HG03139 (cell line): ENCODE results near the gene NPB.

Experiments used
- ATAC-seq: cut with Tn5 transposase; IDR thresholded peaks from one replicate; pipeline ENCODE4 v1.9.1; 2021; ENCODE audit not compliant: unreplicated experiment

NPB gene

GRCh38 chr17:81898885-81899284 lies 3.2 kb upstream of the NPB start:
- ATAC-seq, result no peak

- no peak for ATAC-seq
Observed at GRCh38 chr17:81899514-81900166, 2.4 kb upstream of the NPB start.

- no peak for ATAC-seq
Observed at GRCh38 chr17:81900181-81900820, 1.7 kb upstream of the NPB start.

- no peak for ATAC-seq
Observed at GRCh38 chr17:81901167-81902022, 643 bp upstream of the NPB start.

DNA sequence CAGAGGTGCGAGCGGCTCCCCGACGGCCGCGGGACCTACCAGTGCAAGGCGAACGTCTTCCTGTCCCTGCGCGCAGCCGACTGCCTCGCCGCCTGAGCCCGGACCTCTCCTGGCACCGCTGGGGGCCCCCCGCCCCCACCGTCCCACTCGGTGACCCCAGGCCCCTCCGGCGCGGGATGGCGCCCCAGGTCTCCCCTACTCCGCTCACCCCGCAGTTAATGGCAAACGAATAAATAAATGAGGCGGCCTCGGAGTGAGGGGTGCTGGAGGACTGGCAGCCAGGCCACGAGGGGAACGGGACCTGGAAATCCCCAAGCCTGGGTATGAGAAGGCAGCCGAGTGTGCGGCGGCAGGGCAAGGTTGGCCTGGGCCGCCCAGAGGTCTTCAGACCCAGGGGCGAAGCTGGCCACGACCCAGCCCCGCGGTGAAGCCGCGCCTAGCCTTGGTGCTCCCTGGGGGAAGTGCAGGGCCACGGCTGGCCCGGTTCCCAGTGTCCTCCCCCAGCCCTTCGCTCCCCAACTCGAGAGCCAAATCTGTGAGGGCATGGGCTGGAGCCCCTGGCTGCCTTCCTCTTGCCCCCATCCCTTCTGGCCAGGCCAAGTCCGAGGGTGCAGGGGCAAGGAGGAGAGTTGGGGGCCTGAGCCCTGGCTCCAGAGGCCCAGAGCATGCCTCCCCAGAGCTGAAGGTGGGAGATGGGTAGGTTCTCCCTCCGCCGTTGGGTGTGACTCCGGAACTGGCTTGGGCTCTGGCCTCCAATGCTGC lies 796 bp downstream of the NPB start:
- no peak for ATAC-seq

- no peak for ATAC-seq
Observed at GRCh38 chr17:81903415-81903831, 1.4 kb downstream of the NPB start.

GRCh38 chr17:81903896-81904599 lies 2.0 kb downstream of the NPB start:
- no peak for ATAC-seq

DNA sequence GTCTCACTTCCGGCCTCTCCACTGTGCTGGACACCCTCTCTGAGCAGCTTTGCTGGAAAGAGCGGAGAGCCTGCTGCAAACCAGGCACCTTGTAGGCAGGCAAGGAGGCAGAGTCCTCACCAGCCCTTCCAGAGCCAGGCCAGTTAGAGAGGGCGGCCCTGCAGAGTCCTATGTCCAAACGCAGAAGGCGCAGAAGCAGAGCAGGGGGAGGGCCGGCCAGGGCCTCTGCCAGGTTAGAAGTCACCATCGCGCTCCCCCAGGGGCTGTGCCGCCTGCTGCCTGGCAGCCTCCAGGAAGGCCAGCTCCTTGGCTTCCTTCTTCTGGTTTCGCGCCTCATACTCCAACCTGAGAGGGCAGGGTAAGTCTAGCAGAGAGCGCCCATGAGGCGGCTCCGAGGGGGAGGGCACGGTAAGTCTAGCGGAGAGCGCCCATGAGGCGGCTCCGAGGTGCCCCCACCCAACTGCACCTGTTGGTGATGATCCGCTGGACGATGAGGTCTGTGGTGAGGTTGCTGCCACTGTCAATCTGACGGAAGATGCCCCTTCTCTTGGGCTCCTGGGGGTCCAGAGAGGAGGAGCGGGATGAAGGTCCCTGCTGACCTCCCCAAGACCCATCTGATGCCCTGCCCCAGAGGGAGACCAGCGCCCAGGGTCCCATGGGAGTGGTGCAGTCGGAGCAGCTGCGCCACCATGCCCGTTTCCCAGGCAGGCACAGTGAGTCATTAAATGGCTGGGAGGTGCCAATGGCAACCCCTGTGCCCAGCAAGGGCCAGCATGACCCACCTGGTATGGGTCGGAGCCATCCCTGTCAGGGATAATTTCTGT lies 2.8 kb downstream of the NPB start:
- ATAC-seq, result no peak

DNA sequence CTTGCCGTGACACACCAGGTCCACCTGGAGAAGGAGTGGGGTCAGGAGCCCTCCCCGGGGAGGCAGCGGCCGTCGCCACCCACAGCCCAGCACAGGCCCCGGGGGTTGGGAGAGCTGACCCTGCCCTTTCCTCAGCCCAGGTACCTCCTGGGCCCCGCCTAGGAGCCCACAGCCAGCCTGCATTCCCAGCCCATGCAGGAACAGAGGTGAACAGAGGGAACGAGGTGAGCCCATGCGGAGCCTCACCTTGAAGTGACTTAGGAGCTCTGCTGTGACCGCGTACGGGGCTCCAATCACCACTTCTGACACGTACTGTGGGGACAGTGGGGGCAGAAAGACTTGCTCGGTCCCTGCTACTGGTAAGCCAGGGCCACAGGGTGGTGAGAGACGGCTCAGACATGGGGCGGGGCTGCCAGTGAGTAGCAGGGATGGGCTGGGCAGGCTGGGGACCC lies 3.4 kb downstream of the NPB start:
- ATAC-seq, result no peak

DNA sequence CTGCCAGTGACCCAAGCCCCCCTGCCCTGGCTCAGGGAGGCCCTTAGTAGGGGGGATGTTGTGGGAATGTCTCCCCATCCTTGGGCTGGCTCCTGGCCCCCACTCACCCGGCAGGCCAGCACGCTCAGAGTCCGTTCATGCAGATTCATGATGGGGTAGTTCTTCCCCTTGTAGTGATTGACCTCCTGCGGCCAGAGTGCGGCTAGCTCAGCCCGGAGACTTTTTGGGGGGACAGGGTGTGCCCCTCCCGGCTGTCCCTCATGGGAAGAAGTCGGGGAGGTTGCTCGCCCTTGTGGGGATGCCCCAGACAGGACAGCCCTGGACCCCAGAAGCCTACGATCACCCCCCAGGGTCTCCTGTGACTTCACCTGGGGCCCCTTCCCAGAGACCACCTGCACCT lies 4.0 kb downstream of the NPB start:
- ATAC-seq, result no peak

- ATAC-seq, result no peak
Observed at GRCh38 chr17:81906476-81907218, 4.6 kb downstream of the NPB start.

GRCh38 chr17:81907219-81908145 lies 5.4 kb downstream of the NPB start:
- ATAC-seq, result no peak

DNA sequence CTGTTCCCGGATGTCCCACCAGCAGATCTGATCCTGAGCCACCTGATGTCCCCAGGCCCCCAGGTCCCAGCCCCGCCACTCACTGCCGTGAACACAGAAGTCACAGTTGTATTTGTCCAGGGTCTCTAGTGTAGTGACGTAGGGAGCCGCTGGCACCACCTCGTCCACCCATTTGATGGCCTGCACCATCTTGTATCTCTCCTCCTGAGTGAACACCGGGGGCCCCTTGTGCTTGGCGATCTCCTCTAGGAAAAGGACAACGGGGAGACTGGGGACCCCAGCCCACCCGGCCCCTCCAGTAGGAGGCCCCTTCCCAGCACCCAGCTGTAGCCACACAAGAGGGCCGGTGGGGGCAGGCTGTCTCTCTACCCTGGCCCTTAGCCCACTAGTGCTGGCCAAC lies 6.8 kb downstream of the NPB start:
- ATAC-seq, result no peak

DNA sequence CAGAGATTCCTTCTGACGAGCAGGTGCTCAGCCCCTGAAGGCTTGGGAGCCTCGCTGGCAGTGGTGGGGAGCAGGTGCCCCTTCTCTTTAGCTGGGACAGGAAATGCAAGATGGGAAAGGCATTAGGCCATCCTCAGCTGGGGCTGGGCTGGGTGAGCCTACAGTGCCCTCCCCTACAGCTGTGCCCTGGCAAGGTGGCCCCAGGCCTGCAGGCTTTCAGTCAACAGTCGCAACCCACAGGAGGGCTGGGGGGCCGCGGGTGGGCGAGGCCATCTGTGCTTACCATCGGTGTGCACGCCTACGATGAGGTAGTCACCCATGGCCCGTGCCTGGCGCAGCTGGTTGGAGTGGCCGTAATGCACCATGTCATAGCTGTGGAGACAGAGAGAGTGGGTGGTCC lies 7.2 kb downstream of the NPB start:
- ATAC-seq, result no peak

- no peak for ATAC-seq
Observed at GRCh38 chr17:81909966-81910839, 8.2 kb downstream of the NPB start.

- peak; percentile 16 for ATAC-seq
Observed at GRCh38 chr17:81910840-81911276, 8.8 kb downstream of the NPB start.
